HG03097 (cell line): Measurements from ENCODE around the gene CMSS1.
"Not testable (repeated sequence)": the region's sequence is repeated elsewhere in the genome, so short reads cannot be mapped to it uniquely, and the experiment has no call there.

Experiments used
- ATAC-seq: cut with Tn5 transposase; IDR thresholded peaks from one replicate; pipeline ENCODE4 v1.9.1; 2021; ENCODE audit not compliant: unreplicated experiment, low FRiP score

CMSS1 gene

DNA sequence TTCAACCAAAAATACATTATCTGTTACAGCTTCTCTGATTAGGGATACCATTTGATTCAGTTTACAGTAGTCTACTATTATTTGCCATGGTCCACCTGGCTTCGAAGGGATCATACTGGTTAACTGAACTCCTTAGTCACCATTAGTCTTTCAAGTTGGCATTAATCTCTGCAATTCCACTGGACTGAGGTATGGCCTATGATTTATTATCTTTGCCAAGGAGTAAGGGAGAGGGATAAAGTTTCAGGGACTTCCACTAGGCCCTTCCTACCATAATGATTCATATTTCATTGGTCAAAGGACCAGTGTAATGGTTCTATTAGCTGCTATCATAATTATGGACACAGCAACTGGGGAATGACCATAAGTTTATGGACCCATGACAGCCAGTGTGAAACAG lies 7.3 kb upstream of the CMSS1 start:
- ATAC-seq = no peak

DNA sequence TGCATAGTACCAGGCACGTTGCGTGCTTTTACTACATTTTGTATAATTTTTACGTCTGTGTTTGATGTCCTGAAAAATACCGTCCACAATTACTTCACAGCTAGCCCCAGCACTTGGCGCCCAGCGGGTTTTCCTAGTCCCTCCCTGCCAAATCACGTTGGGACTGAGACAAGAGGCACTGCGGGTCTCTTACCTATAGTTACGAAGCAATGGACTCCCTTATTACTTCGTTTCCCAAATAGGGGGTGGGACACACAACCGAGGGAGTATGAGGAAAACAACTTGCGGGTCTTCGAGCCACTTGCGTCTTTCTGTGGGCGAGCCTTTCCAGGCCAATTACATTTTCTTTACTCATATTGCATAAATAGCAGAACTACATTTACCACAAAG lies 620 bp upstream of the CMSS1 start:
- no peak for ATAC-seq

DNA sequence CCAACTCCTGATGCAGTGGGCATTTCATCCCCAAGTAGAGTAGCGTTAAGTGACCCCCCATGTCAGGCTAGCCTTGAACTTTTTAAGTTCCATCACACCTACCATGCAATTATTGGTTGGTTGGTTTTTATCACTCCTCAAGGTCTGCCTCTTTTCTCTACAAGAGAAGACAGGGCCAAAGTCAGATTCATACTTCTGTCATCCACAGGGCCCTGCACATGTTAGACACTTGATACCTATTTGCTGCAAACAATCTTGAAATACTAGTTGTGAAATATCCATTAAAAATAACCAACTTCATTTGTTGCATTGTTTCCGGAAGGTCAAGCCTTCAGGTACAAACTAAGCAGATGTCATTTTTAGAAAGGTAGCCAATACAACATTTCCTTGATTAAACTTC lies 1.2 kb downstream of the CMSS1 start:
- no peak for ATAC-seq

DNA sequence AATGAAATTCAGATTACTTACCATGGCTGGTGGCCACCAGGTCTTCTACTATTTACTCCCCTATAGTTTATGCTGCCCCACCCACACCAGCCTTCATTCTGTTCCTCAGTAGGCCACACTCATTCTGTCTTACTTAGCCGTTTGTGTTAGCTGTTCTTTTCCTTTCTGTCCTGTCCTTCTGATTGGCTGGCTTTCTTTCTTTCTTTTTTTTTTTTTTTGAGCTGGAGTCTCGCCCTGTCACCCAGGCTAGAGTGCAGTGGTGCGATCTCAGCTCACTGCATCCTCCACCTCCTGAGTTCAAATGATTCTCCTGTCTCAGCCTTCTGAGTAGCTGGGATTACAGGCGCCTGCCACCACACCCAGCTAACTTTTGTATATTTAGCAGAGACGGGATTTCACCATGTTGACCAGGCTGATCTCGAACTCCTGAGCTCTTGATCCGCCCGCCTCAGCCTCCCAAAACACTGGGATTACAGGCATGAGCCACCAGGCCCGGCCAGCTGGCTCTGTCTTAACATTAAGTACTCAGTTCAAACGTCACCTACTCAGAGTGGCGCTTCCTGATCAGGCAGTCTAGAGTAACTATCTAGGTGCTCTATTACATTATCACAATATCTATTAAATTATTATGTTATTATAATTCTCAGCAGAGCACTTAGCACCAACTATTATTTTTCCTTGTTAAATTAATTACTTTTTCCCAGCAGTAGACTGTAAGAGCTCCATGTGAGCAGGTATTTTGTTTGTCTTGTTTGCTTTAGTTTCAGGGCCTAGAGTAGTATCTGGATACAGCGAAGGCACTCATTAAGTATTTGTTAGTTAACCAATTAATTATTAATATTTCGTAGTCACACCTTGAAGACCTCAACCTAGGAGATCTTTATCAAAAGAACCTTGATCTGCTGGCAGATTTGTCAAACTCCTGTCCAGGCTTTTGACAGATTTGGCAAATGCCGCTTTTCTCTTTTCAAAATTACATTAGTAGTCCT lies 6.4 kb downstream of the CMSS1 start:
- no peak for ATAC-seq

DNA sequence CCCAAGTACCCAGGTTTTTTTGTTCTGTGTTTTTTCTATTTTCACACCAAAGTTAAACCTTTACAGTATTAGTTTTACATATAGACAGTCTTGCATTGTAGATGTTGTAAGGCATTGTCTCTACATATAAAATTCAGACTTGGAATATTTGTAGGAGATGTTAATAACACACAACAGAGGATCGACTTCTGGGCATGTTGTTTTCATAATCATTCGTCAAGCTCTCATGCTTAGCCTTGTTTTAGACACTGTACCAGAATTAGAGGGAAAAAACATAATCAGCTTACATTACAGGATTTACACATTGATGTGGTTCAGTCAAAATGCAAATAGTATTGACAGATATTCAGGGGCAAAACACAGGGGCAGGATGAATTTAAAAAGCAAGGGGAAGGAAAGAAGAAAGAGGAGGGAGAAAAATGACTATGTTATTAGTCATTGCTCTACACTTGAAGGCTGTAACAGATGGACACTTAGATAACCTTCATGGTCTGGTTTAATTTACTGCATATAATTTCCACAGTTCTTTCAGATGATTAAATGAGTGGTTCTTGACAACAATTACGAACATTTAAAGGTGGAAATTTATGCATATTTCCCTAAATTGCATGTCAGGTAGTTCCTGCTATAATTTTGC lies 7.5 kb downstream of the CMSS1 start:
- no peak for ATAC-seq

DNA sequence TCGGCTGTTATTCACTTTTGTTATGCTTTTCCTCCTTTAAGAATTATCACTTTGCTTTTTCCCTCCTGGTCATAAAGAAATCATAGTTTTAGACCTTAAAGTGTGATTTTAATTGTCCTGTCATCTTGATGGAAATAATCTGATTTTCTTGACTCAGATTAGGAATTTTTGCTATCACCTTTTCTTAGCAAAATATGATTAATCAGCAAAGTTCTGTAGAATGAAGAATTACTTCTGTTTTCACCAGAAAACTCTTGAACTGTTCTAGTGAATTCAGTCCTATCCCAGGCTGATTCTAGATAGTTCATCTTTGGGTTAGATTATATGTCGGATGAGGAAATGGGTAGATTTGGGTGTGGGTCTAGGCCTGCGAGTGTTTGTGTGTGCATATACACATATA lies 12.2 kb downstream of the CMSS1 start:
- ATAC-seq = no peak

DNA sequence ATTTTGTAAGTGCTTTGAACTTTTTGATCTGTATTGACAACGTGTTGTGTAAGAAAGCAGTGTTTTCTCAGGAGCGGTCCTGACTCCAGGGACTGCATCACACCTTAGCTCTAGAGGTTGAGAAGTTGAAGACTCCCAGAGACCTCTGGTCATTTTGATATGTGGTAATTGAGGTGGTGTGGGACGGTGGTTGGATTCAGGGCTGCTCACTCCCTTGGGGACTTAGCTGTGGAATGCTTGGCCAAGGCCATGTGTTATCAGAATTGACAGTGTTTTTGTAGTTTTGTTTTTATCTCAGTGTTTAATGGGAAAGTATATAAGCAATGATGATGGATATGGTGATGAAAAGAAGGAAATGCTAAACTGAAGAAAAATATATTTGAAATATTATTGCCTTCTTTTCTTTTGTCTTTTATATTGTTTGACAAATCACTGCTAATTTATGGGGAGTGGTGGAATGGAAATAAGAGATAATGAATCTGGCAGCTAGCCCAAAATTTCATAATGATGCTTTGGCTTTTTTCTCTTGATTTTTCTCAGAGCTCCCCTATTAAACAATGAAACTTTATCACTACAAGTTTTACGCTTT lies 16.0 kb downstream of the CMSS1 start:
- no peak for ATAC-seq

DNA sequence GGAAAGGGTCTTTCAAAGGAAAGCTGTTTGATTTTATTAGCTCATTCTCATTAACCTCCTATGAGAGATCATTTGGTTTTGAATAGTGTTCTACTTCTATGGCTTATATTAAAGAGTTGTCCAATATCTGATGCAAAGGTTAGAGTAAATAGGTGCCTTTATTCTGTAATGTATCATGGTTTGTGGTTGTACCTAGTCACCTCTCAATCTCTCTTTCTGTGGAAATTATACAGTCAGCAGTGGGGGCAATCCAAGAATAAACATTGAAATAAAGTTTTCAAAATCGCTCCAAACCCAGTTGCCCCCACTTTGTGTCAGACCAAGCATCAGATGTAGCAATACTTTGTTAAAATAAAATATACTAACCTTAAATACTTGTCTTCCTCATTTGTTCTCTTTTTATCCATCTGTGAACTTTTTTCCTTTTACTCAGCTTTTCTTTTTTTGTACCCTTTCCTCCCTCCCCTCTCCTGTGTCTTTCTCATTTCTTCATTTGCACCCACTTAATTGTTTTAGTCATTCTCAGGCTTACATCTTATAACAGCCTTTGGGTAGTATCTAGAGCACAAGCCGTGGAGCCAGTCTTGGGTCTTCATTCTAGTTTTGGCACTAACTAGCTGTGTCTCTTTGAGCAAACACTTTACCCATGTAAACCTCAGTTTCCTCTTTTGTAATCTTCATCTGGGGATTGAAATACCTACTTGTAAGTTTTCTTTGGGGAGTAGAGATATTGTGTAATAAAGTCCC lies 16.7 kb downstream of the CMSS1 start:
- no peak for ATAC-seq

DNA sequence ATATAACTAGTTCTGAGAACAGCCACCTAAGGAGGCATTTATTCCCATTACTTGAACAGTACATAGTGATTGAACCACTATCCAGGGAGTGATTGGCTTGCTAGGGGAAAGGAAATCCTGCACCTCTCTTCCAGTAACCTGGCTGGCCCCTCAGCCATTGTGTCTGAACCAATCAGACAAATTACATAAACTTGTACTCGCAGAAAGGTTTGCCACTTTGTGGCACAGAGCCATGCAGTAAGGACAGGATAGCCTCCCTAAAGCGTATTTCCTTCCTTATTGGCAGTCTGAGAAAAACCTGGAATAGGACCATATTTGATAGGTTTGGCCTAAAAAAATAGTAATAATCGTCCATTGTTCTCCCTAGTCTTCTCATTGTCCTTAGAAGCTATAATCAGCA lies 19.0 kb downstream of the CMSS1 start:
- no peak for ATAC-seq

DNA sequence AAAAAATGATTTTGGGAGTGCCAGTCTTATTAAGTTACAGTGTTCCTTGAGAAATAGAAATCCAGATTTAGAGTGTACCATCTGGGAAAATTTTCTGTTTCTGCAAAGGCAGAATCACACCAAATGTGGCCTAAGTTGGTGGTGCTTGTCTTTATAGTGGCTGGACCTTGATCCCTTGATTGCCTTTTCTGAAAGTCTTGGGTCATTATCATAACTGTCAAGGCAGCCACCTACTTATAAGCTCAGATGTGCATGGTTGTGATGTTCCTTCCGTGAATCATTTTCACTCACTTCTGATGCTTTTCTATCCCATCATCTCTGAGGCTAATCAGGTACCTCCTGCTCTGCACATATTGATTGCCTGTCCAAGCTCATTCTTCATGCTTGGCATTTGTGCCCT lies 20.1 kb downstream of the CMSS1 start:
- no peak for ATAC-seq

DNA sequence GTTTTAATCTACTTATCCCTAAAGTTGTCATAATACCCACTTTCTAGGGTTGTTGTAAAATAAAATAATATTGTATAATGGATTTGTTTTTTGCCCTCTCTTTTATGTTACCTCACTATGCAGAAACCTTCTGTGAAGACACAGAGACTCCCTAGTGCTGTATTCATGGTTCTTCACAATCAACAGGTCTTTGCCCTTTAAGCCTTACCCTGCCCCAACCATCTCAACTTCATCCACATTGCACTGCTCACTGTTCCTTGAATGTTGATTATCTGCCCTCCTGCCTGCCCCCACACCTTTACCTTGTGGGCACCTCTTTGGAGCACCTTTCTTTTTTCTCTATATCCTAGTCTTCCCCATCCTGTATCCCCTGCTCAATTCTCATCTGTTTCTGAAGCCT lies 21.1 kb downstream of the CMSS1 start:
- ATAC-seq = no peak

DNA sequence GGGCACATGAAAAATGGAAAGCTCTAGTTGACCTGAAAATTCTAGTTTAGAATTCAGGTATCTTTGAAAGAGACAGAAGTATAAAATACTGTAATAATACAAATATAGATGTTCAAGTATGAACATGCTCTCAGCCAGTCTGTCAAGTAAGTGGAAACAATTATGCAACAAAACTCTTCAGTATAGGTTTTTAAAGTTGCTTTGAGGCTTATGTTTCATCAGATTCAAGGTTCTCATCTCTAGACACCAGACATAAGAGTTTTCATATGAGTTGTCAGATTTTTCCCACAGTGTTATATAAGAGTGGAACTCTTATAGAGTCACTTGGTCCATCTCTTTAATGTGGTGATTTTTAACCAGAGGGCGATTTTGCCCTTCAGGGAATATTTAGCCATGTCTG lies 22.0 kb downstream of the CMSS1 start:
- no peak for ATAC-seq

DNA sequence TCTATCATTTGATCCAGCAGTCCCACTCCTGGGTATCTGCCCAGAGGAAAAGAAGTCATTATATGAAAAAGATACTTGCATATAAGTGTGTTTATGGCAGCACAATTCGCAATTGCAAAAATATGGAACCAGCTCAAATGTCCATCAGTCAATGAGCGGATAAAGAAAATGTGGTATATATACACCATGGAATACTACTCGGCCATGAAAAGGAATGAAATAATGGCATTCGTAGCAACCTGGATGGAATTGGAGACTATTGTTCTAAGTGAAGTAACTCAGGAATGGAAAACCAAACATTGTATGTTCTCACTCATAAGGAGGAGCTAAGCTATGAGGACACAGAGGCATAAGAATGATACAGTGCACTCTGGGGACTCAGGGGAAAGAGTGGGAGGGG lies 24.3 kb downstream of the CMSS1 start:
- ATAC-seq = not testable (repeated sequence)

DNA sequence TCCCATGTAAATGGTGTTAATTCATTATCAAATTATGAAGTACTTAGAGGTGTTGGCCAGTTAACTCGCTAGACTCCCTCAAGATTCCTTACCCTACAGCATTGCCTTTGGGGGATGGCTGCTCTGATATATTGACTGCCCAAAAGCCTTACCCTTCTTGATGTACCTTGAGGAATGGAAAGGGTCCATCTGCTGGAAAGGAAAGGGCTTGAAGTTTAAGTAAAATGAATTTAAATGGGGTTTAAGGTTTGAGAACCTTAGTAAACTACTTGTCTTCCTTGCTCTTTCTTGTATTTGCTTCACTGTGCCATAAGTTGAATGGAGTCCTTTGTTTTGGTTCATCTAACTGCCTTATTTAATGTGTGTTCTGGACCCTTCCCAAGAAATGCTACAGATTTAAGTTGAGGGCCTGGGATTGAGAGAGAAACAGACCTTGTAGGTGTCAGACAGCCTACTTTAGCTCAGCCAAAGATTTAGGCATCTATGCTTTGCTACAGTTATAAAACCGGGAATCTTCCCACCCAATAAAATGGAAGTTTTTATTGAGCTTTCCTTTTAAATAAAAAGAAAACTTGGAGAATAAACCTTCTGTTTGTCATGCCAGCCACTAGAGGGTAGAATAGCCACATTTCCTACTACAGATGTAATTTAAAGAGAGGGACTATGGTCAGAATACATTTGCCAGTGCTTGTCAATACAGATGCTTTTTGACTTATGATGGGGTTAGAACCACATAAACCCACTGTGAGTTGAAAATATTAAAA lies 25.3 kb downstream of the CMSS1 start:
- ATAC-seq = peak; percentile 55

DNA sequence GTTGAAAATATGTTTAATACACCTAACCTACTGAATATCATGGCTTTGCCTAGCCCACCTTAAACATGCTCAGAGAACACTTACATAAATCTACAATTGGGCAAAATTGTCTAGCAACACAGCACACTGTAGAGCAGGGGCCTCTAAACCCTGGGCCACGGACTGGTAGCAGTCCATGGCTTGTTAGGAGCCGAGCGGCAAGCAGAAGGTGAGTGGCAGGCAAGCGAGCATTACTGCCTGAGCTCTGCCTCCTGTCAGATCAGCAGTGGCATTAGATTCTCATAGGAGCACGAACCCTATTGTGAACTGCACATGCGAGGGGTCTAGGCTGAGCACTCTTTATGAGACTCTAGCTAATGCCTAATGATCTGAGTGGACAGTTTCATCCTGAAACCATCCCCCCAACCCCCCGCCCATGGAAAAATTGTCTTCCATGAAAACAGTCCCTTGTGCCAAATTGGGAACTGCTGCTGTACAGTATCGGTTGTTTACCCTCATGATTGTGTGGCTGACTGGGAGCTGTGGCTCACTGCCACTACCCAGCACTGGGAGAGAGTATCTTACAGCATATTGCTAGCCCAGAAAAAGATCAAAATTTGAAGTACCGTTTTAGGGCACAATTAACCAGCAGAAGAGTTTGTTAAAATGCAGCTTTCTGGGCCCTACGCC lies 26.1 kb downstream of the CMSS1 start:
- ATAC-seq = no peak

DNA sequence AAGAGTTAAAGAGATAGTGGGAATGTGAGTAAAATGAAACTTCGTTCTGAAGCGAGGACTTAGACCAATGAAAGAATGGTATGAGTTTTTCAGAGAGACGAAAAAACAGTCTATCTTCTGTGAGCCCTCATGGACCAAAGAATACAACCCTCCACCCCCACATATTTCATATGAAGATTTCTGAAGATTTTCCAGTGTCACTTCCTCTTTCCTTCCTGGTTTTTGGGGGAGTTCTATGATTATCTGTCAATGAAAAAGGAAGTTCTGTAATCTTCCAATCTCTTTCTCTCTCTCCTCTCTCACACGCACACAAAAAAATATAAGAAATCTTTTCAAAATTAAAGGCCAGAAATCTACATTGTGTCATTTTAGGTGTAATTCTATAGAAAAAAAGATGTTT lies 27.7 kb downstream of the CMSS1 start:
- no peak for ATAC-seq

DNA sequence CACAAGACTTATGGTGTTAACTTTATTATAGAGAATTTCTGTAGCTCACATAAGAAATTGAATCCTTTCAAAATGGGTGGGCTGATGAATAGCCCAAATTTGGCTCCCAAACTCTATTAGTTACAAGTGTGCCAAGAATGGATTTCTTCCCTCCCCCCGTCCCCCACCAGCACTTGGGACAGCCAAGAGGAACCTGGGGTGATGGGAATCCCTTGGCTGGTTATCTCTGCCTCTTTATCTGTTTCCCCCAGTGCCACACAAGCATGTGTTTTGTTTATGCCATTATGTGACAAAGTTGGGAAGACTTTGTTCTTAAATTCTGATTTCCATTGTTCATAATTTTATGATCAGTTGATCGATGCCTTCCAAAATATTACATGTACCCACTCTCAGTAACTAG lies 28.3 kb downstream of the CMSS1 start:
- no peak for ATAC-seq

DNA sequence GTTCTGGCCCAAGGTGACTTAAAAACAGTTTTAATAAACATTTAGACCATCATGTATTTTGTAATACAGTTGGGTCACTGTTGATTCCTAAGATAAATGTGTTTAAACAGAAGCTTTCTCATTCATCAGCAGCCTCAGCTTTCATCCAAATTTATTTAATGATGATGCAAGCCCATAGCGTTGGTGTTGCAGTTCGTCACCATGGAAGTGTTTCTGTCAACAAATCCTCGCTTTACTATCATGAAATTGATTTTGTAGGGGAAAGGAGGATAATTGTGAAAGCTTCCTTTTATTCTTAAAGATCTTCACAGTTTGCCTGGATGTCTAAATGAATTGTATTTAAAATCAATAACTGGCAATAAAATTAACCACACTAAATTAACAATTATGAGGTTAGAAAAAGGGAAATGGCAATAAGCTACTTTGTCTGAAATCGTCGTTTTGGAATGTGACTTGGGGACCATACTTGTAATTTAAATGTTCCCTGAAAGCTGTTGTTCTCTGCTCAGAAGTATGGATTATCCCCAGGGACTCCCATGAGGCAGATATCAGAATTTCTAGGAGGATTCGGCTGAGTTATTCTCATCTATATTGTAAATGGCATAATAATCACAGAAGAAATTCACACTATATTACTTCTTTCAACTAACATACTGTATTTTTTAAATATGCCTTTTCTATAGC lies 29.0 kb downstream of the CMSS1 start:
- ATAC-seq = no peak

DNA sequence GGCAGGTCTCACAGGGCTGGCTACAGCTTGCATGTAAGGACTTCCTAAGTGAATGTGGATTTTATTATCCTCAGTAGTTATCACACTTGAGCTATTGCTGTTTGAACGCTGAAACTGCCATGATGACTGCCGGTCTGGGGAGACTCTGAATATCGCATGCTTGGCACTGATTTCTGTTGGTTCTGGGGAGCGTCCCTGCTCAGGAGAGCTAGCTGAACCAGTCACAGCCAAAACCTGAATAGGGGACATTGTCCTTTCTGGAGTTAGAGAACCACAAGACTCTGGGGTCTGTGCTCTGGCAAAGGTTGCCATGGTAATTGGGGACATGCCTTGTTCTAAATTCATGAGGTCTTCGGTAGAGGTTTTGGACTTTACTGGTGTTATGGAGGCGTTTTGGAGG lies 30.8 kb downstream of the CMSS1 start:
- ATAC-seq = no peak
